Measurements from ENCODE around the gene FOXN4. TPM values are rescaled to one million over a fixed set of nuclear protein-coding genes. Genes with fewer than 3 reads are reported as not detected.

The FOXN4 gene
- total and polyA plus RNA-seq, 2 of the 13 experiments (the other 11 are each of a cell fraction or from before 2014, with no cell fraction given) = 0.11 TPM; not detected in 1

DNA sequence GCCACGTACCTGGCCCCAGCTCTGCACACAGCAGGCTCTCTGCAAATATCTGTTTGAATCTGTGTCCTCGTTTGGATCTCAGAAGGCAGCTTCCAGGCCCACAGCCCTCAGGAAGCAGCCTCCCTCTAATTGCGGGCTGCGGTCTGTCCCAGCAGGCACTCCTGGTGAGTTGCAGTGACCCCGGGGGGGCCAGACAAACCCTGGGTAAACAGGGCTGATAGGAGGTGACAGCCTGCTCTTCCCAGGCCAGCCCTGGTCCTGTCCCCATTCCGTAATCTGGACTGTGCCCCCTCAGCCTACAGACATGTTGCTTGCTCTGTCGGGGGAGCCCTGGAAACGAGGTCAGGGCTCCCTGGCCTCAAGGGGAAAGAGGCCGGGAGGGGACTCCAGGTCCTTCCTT, 2.0 kb downstream of the FOXN4 start:
- Histone ChIP-seq H4K20me1 (ENCODE audit: insufficient read depth, low read length) (no peaks in the 10 kb centered on the region), H3K4me3 (replicated peaks in 1 of 3; ENCODE audit: insufficient read depth in 1 of 3, low read depth in 2 of 3, low read length in 3 of 3) (no peak overlapping the region; a peak in 1 of 6 replicates), H3K79me2 (ENCODE audit: insufficient read depth, low read length) (no peaks in the 10 kb centered on the region), H3K27me3 (ENCODE audit: control insufficient read depth in 1 of 2, insufficient read depth in 2 of 2, low read length in 2 of 2) (peaks cover 3 to 55% of the 10 kb centered on the region in 2 experiments), H3K4me1 (ENCODE audit: insufficient read depth, low read length) (peaks cover 36% of the 10 kb centered on the region), H3K9ac (ENCODE audit: insufficient read depth, low read depth, low read length) (no peak overlapping the region), H3K27ac (ENCODE audit: extremely low read length, insufficient read depth, low read length) (no peak overlapping the region), H3K36me3 (replicated peaks in 1 of 2; ENCODE audit: control insufficient read depth in 1 of 2, insufficient read depth in 2 of 2, low read length in 2 of 2) (no peaks in the 10 kb centered on the region), H3K4me2 (ENCODE audit: low read depth, low read length) (peak overlapping the region; percentile 29), H2AFZ (ENCODE audit: low read length) (no peak overlapping the region), H3K9me3 (ENCODE audit: low read length) (no peaks in the 10 kb centered on the region)
- BruUV-seq (replicated peaks) = no TSS peak
- intact Hi-C loops (cut with micrococcal nuclease; ENCODE audit: unreplicated experiment) (no loop called here), in situ Hi-C loops (cut with HindIII; ENCODE audit: extremely low pct_ligation_motif_present, low pct_unique_long_range_greater_than_20kb) (no loop called here)
- POLR2A ChIA-PET = no interaction called here
- peak; percentile 96 for ATAC-seq
- WGBS (ENCODE audit: low lambda C conversion rate) = 0% methylated on average over 5 of the region's 9 CpGs
- CTCF ChIA-PET (ENCODE audit: low intra/inter-chr PET ratio, low total read pairs) = no interaction called here
- FAIRE-seq = peak; percentile 60
- DNase-seq (ENCODE audit: low spot score) = peak; percentile 76
- TF ChIP-seq ZNF136 (CRISPR knock-in tag; IDR thresholded peaks at IDR 0.05; ENCODE audit: low read depth) (no peak), FOSL1 (CRISPR knock-in tag; IDR thresholded peaks at IDR 0.05; ENCODE audit: borderline replicate concordance) (no peak), FOXO1 (CRISPR knock-in tag; IDR thresholded peaks at IDR 0.05) (peak; percentile 69; the same call in 1 of the 2 replicates), ZMAT5 (CRISPR knock-in tag; IDR thresholded peaks at IDR 0.05; ENCODE audit: borderline replicate concordance, low read depth) (no peak), TBL1XR1 (IDR thresholded peaks at IDR 0.05; ENCODE audit: borderline replicate concordance, low read length, partially characterized antibody) (no peak), ZHX2 (IDR thresholded peaks at IDR 0.05; ENCODE audit: low read depth) (no peak), ZHX2 (CRISPR knock-in tag; IDR thresholded peaks at IDR 0.05; ENCODE audit: borderline replicate concordance) (no peak), ARID2 (CRISPR knock-in tag; IDR thresholded peaks at IDR 0.05; ENCODE audit: borderline replicate concordance) (no peak), CBX5 (CRISPR knock-in tag; IDR thresholded peaks at IDR 0.05; ENCODE audit: borderline replicate concordance) (no peak), TFAP4 (IDR thresholded peaks at IDR 0.05; ENCODE audit: borderline replicate concordance, low read depth) (peak; percentile 24; the same call in 1 of the 2 replicates), SNAPC5 (CRISPR knock-in tag; IDR thresholded peaks at IDR 0.05; ENCODE audit: borderline replicate concordance) (no peak), ZNF10 (CRISPR knock-in tag; IDR thresholded peaks at IDR 0.05; ENCODE audit: borderline replicate concordance, low read depth) (no peak), RXRA (CRISPR knock-in tag; IDR thresholded peaks at IDR 0.05) (peak; percentile 81), ZMAT3 (CRISPR knock-in tag; conservative IDR thresholded peaks at IDR 0.05) (no peak), ARNT2 (CRISPR knock-in tag; IDR thresholded peaks at IDR 0.05; ENCODE audit: low read depth) (no peak)
- TF ChIP-seq, protein P1, sequence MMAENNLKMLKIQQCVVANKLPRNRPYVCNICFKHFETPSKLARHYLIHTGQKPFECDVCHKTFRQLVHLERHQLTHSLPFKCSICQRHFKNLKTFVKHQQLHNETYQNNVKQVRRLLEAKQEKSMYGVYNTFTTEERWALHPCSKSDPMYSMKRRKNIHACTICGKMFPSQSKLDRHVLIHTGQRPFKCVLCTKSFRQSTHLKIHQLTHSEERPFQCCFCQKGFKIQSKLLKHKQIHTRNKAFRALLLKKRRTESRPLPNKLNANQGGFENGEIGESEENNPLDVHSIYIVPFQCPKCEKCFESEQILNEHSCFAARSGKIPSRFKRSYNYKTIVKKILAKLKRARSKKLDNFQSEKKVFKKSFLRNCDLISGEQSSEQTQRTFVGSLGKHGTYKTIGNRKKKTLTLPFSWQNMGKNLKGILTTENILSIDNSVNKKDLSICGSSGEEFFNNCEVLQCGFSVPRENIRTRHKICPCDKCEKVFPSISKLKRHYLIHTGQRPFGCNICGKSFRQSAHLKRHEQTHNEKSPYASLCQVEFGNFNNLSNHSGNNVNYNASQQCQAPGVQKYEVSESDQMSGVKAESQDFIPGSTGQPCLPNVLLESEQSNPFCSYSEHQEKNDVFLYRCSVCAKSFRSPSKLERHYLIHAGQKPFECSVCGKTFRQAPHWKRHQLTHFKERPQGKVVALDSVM (CRISPR knock-in tag; IDR thresholded peaks at IDR 0.05) = peak; percentile 72
